HG03439 (cell line): Measurements from ENCODE around the gene SARM1.

Experiments used
- ATAC-seq: cut with Tn5 transposase; IDR thresholded peaks from one replicate; pipeline ENCODE4 v1.9.1; 2021; ENCODE audit warnings: mild to moderate bottlenecking, moderate library complexity; ENCODE audit not compliant: unreplicated experiment

The SARM1 gene

DNA sequence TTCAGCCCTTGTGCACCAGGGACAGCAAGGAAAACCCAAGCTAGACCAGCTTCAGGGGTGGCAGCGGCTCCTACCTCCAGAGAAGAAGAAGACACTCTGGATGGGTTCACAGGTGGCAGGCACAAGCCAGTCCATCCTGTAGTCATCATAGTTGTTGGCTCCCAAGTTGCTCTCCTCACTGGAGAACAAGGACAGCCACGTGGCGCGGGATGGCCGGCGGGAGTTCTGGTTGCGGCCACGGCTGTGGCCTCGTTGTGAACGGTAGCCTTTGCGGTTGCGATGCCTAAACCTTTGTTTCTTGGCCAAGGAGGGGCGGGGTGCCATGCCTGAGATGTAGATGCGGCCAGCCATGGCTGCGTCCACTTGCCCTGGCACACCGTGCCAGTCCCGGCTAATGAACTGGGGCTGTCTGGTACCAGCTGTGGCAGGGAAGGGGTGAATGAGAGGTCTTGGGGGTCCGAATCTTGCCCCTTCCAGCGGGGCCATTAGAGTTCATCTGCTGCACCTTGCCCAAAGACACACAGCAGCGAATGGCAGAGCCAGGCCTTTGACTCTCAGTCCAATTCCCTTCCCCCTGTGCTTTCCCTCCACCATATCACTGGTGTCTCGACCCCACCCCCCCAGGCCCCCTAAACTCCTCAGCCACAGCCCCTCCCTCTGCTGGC, 3.7 kb upstream of the SARM1 start:
- no peak for ATAC-seq

DNA sequence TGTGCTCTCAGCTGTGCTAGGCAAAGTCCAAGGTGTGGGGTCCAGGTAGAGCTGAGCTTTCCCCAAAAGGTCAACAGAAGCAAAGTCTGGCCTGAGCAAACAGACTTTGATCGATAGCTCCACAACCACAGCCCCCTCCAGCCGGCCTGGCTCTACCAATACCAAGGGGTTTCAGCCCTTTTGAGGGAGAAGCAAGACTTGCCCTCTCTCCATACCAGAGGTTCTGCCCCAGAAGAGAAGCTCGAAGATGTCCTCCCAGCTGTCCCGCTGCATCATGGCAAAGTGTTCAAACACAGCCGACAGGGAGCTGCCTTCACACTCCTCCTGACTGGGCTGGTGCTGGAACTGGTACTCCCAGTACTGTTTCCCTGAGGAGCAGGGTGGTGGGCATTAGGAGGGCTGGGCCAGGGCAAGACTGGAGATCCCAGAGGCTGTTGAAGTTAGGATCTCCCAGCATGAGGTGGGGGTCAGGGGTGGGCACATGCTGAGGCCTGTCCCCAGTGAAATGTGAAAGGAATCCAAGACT, 3.1 kb upstream of the SARM1 start:
- no peak for ATAC-seq

DNA sequence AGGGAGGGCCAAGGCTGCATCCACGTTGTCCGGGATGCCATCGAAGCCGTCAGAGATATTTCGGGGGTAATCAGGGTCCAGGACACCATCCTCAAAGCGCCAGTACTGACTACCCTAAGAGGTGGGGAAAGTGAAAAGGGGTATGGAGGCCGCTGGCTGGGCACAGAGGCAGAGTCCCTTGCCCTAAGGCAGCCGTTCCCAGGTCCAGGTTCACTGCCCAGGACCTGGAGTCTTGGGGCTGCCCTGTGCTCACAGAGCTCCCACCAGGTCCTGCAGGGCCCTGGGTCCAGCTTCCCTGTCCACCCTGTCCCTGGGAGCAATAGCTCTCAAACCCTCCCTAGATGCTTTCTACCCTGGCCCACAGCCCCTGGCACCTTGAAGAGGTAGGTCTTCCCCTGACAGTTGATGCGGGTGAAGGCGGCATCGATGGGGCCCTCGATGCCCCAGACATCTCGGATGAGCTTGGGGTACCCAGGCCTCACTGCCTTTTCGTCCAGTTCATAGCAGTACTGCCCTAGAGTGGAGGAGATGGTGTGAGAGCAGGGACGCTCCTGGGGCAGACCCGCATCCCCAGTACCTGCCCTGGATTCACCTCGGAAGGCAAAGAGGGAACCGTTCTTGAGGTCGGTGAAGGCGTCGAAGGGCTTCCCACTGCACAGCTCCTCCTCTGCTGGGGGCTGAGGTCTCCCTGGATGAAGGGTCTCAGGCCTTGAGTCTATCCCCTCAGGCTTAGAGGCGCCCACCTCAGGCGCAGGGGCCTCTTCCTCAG, 2.4 kb upstream of the SARM1 start:
- ATAC-seq, result no peak

DNA sequence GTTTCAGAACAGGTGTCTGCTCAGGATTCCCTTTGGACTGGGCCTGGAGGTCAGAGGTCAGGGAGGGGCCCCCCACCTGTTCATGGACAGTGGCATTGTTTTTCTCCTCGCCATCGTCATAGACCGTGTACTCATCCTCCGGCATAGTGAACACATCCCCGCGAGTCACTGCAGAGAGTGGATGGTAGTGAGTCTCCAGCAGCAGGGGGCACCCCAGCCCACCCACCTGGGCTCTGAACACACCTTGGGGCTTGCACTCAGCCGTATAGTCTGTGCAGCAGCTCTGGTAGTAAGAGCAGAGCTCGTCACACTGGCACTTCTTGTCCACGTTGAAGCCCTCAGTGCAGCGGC, 1.8 kb upstream of the SARM1 start:
- no peak for ATAC-seq

DNA sequence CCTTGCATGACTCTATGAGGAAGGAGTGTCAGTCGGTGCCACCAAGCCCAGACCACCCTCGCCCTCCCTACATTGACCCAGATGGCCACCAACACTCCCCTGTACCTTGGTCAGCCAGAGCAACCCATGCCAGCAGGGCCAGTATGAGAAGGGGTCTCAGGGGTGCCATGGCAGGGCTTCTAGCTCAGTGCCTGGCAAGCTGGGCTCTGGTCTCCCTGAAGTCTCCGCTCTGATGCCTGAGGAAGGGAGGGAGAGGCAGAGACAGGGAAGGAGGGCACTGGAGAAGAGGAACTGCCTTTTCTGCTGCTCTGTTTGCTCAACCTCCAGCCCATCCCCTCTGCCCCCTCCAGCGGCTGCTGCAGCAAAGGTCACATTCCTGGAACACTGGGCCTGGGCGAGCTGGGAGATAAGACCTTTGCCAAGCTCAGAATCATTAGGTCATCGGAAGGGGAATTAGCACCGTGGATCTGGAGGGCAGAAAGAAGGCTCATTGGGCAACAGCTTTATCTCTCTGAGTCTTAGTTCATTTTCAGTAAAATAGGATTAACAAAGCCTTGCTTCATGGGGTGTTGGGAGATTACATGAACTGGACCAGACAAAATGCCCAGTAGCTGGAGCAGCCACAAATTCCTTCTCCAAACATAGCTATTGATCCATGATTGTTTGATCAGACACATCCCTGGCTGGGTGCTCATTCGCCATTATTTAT, 1.3 kb upstream of the SARM1 start, which contains the start of gene VTN:
Gene VTN (minus strand): TSS at position 273 of the 709 bp plus-strand sequence. CDS start 104 bp downstream, at position 169.
- ATAC-seq, result no peak

DNA sequence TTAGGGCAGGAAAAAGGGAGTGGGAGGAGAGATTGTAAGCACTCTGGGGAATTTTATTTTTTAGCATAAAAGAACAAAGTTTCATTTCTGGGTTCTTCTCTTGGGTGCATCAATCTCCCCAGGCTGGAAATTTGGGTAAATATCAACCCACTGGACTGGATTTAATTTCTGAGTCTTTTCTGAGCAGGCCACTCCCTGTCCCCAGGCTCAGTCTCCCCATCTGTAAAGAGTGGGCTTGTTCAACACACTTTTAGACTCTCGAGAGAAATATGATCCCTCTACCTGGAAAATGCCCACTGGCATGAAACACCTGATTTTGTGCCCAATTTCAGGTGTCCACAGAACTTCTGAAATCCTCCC, 770 bp upstream of the SARM1 start:
- ATAC-seq, result no peak

DNA sequence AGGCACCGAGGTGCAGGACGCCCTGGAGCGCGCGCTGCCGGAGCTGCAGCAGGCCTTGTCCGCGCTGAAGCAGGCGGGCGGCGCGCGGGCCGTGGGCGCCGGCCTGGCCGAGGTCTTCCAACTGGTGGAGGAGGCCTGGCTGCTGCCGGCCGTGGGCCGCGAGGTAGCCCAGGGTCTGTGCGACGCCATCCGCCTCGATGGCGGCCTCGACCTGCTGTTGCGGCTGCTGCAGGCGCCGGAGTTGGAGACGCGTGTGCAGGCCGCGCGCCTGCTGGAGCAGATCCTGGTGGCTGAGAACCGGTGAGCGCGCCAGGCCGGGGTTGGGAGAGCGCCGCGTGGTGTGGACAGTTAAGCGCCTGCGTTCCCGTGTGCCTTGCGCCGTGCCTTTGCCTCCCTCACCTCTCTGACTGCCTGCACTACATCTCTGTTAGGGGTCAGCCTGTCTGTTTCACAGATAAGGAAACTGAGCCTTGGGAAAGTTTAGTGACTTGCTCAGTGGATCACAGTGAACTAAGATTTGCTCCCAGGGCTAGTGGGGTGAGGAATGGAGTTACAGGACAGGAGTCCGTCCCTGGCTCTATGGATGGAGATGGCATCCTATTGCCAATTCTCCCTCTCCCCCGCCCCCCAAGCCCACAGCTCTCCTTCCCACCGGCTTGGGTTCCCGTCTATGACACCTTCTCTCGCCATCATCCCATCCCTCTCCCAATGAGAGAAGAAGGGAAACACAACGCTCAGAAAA, 880 bp downstream of the SARM1 start:
- ATAC-seq, result peak; percentile 15

DNA sequence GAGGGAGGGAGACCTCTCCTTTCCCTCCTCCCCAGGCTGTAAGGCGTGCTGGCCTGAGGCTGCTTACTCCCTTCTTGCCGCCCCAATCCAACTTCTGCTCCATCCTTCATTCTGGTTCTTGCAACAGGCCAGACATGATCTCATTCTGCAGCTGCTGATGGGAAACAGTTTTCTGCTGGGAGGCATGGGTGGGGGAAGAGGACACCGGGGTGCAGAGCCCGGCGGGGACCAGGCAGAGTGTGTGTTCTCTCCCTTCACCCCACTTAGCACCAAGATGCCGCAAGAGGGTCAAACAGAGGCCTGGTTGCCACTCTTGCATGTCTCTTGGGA, 1.4 kb downstream of the SARM1 start:
- no peak for ATAC-seq

DNA sequence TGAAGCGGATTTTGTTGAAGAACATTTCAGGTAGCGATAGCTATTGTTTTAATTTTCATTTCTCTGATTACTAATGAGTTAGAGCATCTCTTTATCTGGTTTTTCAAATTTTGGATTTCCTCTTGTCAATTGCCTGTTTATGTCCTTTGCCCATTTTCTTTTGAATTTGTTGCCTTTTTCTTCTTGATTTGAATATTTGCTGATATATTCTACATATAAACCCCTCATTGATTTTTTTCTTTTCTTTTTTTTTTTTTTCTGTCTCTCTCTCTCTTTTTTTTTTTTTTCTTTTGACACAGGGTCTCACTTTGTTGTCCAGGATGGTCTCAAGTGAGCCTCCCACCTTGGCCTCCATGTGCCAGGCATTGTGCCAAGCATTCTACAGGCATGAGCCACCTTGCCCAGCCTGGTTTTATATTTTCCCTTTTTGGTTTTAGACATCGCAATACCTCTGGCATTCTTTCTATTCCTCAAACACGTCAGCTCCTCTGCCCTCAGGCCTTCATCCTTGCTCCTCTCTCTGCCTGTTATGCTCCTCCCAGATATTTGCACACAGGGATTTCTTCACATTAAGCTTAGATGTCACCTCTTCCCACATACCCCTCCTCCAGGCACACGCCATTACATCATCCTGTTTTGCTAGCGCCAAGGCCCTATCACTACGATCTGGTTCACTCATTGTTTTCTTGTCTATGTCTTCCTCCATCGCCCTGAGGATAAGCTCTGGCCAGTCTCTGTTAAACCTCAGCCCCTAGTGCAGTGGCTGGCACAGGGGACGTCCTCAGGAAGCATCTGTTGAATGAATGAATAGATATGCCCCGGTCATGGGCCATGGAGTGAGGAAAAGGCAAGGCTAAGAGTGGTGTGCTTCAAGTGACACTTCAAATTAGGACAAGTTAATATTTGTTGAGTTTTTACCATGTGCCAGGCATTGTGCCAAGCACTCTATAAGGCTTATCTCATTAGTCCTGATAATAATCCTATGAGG, 8.6 kb downstream of the SARM1 start:
- no peak for ATAC-seq

DNA sequence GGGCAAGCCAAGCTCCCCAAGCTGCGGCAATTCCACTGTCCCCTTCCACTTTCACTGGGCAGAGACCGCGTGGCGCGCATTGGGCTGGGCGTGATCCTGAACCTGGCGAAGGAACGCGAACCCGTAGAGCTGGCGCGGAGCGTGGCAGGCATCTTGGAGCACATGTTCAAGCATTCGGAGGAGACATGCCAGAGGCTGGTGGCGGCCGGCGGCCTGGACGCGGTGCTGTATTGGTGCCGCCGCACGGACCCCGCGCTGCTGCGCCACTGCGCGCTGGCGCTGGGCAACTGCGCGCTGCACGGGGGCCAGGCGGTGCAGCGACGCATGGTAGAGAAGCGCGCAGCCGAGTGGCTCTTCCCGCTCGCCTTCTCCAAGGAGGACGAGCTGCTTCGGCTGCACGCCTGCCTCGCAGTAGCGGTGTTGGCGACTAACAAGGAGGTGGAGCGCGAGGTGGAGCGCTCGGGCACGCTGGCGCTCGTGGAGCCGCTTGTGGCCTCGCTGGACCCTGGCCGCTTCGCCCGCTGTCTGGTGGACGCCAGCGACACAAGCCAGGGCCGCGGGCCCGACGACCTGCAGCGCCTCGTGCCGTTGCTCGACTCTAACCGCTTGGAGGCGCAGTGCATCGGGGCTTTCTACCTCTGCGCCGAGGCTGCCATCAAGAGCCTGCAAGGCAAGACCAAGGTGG, 9.8 kb downstream of the SARM1 start:
- ATAC-seq, result no peak

DNA sequence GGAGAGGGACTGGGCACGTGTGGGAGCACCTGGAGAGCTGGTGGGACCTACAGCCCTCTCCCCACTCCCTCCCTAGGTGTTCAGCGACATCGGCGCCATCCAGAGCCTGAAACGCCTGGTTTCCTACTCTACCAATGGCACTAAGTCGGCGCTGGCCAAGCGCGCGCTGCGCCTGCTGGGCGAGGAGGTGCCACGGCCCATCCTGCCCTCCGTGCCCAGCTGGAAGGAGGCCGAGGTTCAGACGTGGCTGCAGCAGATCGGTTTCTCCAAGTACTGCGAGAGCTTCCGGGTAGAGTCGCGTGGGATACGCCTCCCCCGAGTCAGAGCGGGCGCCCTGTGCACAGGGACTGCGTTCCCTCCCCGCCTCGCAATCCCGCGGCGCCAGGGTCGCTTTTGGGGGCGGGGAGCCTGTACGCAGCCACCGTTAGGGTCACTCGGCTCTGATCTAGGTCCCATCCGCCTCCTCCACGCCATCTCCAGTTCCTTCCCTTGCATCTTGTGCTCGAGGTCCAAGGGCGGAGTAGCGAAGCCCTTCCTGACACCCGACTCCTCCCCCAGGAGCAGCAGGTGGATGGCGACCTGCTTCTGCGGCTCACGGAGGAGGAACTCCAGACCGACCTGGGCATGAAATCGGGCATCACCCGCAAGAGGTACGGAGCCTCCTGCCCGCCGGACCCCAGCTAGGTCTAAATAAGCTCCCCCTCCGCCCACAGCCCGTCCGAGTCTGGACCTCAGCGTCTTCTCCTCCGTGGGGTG, 13.0 kb downstream of the SARM1 start:
- ATAC-seq, result no peak

DNA sequence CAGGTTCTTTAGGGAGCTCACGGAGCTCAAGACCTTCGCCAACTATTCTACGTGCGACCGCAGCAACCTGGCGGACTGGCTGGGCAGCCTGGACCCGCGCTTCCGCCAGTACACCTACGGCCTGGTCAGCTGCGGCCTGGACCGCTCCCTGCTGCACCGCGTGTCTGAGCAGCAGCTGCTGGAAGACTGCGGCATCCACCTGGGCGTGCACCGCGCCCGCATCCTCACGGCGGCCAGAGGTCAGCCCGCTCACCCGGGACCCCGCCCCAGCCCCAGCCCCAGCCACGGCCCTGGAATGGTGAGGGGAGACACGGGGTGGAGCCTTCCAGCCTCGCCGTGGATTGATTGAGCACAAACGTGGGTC, 13.5 kb downstream of the SARM1 start:
- no peak for ATAC-seq

DNA sequence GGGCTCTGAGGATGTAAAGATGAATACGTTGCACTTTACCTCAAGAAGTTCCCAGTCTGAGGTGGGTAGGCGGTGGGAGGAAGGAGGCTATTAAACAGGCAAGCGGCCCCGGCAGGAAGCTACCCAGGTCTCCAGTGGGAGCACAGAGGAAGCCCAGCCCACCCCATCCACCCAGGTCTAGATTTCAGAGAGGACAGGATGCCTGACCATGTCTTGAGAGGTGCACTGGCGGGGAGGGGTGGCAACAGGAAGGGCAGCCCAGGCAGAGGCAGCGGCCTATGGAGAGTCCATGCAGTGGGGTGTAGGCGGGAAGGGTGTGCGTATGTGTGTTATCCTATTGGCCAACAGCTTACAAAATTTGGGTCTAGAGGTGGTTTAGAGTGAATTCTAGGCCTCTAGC, 13.9 kb downstream of the SARM1 start:
- ATAC-seq, result no peak

DNA sequence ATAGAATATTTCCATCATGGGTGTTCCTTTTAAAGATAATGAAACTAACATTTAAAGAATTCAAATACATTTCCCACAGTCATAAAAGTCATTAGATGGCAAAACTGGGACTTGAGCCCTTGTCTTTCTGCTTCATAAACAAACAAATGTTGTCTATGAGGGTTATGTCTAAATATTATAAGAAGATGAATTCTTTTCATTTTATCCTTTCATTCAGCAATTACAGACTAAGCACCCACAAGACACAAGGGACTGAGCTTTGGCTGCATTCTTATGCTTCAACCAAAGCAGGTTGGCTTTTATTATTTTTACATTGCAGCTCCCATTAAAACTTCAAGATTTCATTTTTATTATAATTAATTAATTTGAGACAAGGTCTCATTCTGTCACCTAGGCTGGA, 14.9 kb downstream of the SARM1 start:
- no peak for ATAC-seq

DNA sequence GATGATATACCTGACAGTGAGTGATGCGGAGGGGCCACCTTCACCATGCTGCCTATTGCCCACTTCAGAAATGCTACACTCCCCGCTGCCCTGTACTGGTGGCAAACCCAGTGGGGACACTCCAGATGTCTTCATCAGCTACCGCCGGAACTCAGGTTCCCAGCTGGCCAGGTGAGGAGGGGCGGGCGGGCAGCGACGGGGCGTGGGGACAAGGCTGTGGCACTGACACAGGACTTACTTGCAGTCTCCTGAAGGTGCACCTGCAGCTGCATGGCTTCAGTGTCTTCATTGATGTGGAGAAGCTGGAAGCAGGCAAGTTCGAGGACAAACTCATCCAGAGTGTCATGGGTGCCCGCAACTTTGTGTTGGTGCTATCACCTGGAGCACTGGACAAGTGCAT, 16.6 kb downstream of the SARM1 start:
- ATAC-seq, result no peak

DNA sequence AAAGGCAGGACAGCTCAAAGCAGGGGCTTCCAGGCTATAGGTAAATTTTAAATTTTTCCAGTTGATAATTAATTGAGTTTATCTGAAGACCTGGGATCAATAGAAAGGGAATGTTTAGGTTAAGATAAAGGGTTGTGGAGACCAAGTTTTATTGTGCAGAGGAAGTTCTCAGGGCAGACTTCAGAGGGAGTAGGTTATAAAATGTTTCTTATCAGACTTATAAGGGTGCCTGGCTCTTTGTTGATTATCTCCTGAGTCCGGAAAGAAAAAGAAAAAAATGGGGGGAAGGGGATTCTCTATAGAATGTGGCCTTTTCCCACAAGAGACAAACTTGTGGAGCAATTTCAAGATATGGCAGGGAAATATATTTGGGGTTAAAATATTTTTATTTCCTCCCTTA, 18.6 kb downstream of the SARM1 start:
- ATAC-seq, result no peak

DNA sequence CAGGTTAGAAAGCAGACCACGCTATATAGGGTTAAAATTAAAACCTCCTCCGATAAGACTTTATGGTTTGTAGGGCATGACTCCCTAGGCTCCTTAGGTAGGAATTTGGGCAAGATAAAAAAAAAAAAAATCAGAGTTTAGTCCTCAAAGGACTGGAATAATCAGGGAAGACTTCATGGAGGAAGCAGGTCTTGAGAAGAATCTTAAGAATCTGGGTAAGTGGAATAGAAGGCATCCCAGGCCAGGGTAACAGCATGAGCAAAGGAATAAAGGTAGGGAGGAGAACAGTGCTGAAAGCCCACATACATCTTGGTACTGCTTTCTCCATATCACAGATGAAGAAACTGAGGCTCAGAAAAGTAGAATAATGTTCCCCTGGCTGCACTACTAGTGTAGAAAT, 19.1 kb downstream of the SARM1 start:
- no peak for ATAC-seq

DNA sequence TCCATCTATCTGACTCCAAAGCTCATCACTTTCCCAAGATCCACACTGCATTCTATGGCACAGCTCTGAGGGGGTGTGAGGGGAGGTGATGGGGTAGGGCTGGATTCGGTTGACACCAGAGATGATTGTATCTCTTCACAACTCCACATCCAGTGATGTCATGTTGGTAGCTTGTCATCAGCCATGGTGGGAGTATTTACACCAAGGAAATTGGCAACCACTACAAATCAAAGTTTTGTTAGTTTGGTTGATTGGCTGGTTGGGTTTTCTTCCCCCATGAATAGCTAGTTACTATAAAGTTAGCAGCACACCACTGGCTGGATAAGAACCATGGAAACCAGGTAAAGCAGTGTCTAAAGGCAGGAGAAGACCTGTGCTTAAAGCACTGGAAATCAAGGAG, 19.5 kb downstream of the SARM1 start:
- no peak for ATAC-seq

DNA sequence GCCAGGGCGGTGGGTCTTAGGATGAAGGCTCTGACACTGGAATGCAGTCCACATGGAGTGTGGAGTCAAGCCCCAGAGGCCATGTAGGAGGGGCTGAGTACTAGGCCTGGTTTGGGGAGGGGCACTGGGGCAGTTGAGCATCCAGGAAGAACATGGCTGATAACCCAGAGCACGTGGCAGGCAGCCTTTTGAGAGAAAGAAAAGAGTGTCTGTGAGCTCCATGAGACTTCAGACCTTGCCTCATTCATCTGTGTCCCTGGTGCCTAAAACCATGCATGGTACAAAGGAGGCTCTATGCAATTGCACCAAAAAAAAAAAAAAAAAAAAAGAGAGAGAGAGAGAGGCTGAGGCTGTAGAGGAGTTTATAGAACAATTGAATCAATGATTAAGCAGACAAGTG, 19.9 kb downstream of the SARM1 start:
- no peak for ATAC-seq
